Measurements from ENCODE around the gene CHST6.
A peak's percentile ranks its signal among the peaks of the same experiment; 100 is the strongest.
"Not testable (repeated sequence)": the region's sequence is repeated elsewhere in the genome, so short reads cannot be mapped to it uniquely, and the experiment has no call there.

CHST6 gene

DNA sequence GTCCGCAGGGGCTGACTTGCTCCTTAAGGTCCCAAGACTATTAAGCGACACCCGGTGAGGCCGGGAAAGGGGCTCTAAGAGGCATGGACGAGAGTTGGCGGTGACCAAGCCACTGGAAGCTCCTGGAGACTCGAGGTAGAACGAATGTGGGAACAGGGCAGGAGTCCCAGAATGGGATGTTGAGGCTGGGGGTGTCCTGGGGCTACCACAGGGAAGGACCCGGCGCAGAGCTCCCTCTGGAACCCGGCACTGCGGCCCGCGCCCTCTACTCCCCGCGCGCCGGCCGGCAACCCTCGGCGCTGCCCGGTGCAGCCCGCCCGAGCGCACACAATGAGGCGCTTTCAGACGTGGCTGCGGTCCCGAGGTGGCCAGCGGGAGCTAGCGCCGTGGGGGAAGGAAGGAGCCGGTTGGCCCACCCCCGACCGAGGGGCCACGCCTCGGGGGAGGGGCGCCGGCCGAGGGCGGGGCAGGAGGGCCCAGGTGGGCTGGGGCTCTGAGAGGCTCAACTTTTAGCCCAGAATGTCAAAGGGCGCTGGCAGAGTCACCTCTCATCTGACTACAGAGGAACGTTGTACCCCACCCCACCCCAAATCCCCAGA is at the start of gene CHST6:
Gene CHST6 (minus strand): TSS at position 366 of the 599 bp plus-strand sequence. CDS start 15,613 bp downstream, outside the sequence.
- ATAC-seq (ENCODE audit: low read depth) (peak; percentile 67), DNase-seq (ENCODE audit: low spot score in 2 of 2) (no peak)
- Mint-ChIP-seq H3K9me3 (no peaks in the 10 kb centered on the region), H3K27ac (no peak within 1 kb of the TSS), H3K4me3 (peak within 1 kb of the TSS; percentile 61), H3K4me1 (peaks cover 6% of the 10 kb centered on the region), H3K27me3 (peaks cover 9% of the 10 kb centered on the region), H3K36me3 (no peaks in the 10 kb centered on the region)

DNA sequence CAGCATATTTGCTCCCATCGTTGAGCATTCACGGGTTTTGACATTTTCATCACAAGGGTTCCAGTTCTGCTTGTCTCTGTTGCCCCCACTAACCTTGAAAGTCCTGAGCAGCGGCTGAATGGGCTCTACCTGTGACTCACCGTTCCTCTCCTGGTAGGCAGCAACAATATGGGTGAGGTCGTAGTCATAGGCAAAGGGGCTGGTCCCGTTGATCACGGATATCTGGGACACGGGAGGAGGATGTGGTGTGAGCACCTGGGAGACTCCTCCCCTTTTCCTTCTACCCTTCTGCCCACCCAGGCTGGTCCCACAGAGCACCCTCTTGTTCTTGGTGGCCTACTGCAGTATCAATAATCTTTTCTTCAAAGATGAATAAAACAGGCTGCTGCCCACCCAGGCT is 47.2 kb upstream of the CHST6 start:
- not testable (repeated sequence) for H3K9me3 Mint-ChIP-seq; H3K27me3 Mint-ChIP-seq; H3K27ac Mint-ChIP-seq; DNase-seq (ENCODE audit: low spot score in 2 of 2); H3K36me3 Mint-ChIP-seq; H3K4me1 Mint-ChIP-seq; ATAC-seq (ENCODE audit: low read depth); H3K4me3 Mint-ChIP-seq

DNA sequence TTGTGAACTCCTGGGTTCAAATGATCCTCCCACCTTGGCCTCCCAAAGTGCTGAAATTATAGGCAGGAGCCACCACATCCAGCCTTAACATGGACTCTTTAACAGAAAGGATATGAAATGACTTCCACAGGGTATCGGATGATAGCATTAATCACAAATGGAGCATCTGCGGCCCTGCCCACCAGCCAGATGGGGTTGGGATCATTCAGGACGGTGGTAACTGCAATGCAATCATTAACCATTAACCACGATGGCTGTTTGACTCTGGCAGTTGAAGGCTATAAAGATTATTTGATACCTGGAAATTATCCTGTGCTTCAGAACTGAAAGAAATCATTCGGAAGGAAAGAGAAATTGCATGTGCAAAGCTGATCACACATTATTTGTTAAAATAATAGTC is 46.0 kb upstream of the CHST6 start:
- H3K4me1 Mint-ChIP-seq, result no peaks in the 10 kb centered on the region
- no peaks in the 10 kb centered on the region for H3K36me3 Mint-ChIP-seq
- H3K4me3 Mint-ChIP-seq, result no peak overlapping the region
- H3K27me3 Mint-ChIP-seq, result no peaks in the 10 kb centered on the region
- no peaks in the 10 kb centered on the region for H3K9me3 Mint-ChIP-seq
- ATAC-seq (ENCODE audit: low read depth) (no peak), DNase-seq (ENCODE audit: low spot score in 2 of 2) (no peak)
- H3K27ac Mint-ChIP-seq, result no peak overlapping the region

DNA sequence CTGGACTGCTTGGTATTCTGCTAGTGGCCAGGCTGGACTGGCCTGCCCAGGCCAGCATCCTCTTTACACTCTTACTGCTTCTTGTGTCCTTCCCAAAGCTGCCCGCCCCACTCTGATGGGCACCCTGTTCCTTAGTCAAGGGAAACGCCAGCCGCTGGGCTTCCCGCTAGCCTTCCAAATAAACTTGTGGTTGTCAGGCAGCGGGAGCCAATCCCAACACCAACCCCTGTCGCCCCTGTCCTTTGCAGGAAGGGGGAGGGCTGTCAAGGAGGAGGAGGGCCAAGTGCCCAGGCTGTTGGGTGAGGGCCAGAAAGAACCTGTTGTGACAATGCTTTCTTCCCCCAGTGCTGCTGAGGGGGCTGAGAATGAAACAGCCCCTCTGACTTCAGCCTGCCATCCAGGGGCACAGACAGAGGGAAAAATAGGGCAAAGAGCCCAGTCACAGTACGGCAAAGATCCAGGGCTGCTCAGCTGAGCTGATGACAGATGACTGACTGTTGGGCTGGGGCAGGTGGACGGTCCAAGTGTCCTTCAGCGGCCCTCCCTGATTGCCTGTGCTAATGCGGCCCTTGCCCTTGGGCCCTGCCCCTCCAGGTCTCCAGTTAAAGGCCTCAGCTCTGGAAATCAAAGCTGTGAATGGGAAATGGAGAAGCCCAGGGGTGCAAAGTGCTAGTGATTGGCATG is 43.8 kb upstream of the CHST6 start:
- not testable (repeated sequence) for ATAC-seq (ENCODE audit: low read depth); H3K4me3 Mint-ChIP-seq; H3K9me3 Mint-ChIP-seq; DNase-seq (ENCODE audit: low spot score in 2 of 2); H3K27ac Mint-ChIP-seq; H3K4me1 Mint-ChIP-seq; H3K36me3 Mint-ChIP-seq; H3K27me3 Mint-ChIP-seq

- ATAC-seq (ENCODE audit: low read depth), result no peak
- Mint-ChIP-seq H3K9me3 (no peaks in the 10 kb centered on the region), H3K27ac (no peak overlapping the region), H3K4me3 (no peak overlapping the region), H3K4me1 (no peaks in the 10 kb centered on the region), H3K36me3 (no peaks in the 10 kb centered on the region), H3K27me3 (no peaks in the 10 kb centered on the region)
- DNase-seq (ENCODE audit: low spot score in 2 of 2), result no peak
Observed at GRCh38 chr16:75537776-75538175, 42.5 kb upstream of the CHST6 start.

DNA sequence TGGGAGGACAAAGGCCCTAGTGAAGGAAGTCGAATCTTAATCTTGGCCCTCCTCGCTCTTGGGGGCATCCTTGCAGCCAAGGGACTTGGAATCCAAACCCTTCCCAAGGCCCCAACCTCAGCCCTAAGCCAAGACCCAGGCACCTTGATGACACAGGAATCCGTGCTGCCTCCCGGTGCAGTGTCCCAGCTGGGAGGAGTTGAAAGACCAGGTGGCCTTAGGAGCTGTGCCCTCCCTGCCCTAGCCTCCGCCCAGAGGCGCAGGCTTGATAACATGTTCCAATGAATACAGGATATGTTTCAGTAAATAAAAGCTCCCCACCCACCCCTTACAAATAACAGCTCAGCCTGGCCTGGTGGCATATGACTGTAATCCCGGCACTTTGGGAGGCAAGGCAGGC is 40.7 kb upstream of the CHST6 start, which contains the start of gene CHST5:
Gene CHST5 (minus strand): TSS at position 208 of the 400 bp plus-strand sequence. CDS start 5,724 bp downstream, outside the sequence.
- Mint-ChIP-seq H3K9me3 (no peaks in the 10 kb centered on the region), H3K4me3 (no peak within 1 kb of the TSS), H3K36me3 (no peaks in the 10 kb centered on the region), H3K4me1 (no peaks in the 10 kb centered on the region), H3K27ac (no peak within 1 kb of the TSS), H3K27me3 (peaks cover 3% of the 10 kb centered on the region)
- ATAC-seq (ENCODE audit: low read depth) (no peak), DNase-seq (ENCODE audit: low spot score in 2 of 2) (no peak)

DNA sequence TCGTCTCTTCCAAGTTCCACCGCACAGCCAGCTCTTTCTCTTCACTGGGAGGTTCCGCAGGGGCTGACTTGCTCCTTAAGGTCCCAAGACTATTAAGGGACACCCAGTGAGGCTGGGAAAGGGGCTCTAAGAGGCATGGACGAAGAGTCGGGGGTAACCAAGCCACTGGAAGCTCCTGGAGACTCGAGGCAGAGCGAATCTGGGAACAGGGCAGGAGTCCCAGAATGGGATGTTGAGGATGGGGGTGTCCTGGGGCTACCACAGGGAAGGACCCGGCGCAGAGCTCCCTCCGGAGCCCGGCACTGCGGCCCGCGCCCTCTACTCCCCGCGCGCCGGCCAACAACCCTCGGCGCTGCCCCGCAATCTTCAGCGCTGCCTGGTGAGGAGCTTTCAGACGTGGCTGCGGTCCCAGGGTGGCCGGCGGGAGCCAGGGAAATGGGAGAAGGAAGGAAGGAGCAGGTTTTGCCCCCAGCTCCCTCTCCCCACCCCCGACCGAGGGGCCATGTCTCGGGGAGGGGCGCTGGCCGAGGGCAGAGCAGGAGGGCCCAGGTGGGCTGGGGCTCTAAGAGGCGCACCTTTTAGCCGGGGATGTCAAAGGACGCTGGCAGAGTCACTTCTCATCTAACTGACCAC is 40.1 kb upstream of the CHST6 start:
- Mint-ChIP-seq H3K36me3 (no peaks in the 10 kb centered on the region), H3K4me3 (no peak overlapping the region), H3K9me3 (no peaks in the 10 kb centered on the region)

GRCh38 chr16:75534560-75535205 is 39.4 kb upstream of the CHST6 start:
- no peaks in the 10 kb centered on the region for H3K36me3 Mint-ChIP-seq
- no peaks in the 10 kb centered on the region for H3K4me1 Mint-ChIP-seq
- DNase-seq (ENCODE audit: low spot score in 2 of 2), result no peak
- no peak overlapping the region for H3K4me3 Mint-ChIP-seq
- no peak for ATAC-seq (ENCODE audit: low read depth)
- H3K9me3 Mint-ChIP-seq, result no peaks in the 10 kb centered on the region
- peaks cover 3% of the 10 kb centered on the region for H3K27me3 Mint-ChIP-seq
- no peak overlapping the region for H3K27ac Mint-ChIP-seq

More for the DNA sequence above, 40.1 kb upstream of the CHST6 start:
- H3K27me3 Mint-ChIP-seq, result peaks cover 3% of the 10 kb centered on the region
- no peak overlapping the region for H3K27ac Mint-ChIP-seq
- H3K4me1 Mint-ChIP-seq, result no peaks in the 10 kb centered on the region
- ATAC-seq (ENCODE audit: low read depth) (no peak), DNase-seq (ENCODE audit: low spot score in 2 of 2) (no peak)

DNA sequence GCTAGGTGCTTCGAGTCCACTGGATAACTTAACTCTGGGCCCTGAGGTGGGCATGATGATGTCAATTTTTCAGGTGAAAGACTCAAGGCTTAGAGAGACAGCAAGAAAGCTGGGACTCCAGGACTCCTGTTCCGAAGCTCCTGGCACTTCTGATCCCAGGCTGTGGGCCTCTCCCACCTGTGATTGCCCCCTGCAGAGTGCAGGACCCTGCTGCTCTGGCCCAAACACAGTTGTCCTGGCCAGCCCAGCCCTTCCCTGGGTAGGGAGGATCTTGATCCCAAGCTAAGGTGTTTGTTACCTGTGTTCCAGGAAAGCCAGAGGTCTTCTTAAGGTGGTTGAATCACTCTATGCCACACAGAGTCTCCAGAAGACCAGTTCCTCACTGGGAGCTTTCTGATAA is 37.5 kb upstream of the CHST6 start:
- Mint-ChIP-seq H3K27ac (no peak overlapping the region), H3K27me3 (peaks cover 3% of the 10 kb centered on the region), H3K36me3 (no peaks in the 10 kb centered on the region), H3K4me1 (no peaks in the 10 kb centered on the region), H3K9me3 (no peaks in the 10 kb centered on the region), H3K4me3 (no peak overlapping the region)
- no peak for ATAC-seq (ENCODE audit: low read depth)
- DNase-seq (ENCODE audit: low spot score in 2 of 2), result no peak

GRCh38 chr16:75532142-75532765 is 37.0 kb upstream of the CHST6 start:
- Mint-ChIP-seq H3K9me3 (no peaks in the 10 kb centered on the region), H3K27me3 (peaks cover 3% of the 10 kb centered on the region), H3K4me3 (no peak overlapping the region), H3K4me1 (no peaks in the 10 kb centered on the region), H3K36me3 (no peaks in the 10 kb centered on the region), H3K27ac (no peak overlapping the region)
- ATAC-seq (ENCODE audit: low read depth) (no peak), DNase-seq (ENCODE audit: low spot score in 2 of 2) (no peak)

DNA sequence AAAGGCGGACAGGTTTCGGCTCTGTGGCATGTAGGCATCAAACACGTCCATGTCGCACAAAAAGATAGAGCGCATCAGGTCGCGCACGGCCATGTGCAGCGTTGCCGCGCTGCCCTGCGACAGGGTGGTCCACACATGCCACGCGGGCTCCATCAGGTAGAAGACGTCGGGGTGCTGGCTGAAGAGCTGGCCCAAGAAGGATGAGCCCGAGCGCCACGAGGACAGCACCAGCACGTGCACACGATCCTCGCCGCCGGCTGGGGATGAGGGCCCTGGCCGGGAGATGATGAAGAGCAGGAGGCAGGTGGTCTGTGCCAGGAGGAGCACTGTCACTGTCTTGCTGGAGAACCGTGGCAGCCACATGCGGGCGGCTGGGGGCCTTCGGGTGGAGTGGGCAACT is 34.7 kb upstream of the CHST6 start:
- H3K9me3 Mint-ChIP-seq, result no peaks in the 10 kb centered on the region
- ATAC-seq (ENCODE audit: low read depth) (no peak), DNase-seq (ENCODE audit: low spot score in 2 of 2) (no peak)
- H3K27me3 Mint-ChIP-seq, result peaks cover 3% of the 10 kb centered on the region
- H3K36me3 Mint-ChIP-seq, result no peaks in the 10 kb centered on the region
- H3K4me1 Mint-ChIP-seq, result no peaks in the 10 kb centered on the region
- H3K27ac Mint-ChIP-seq, result no peak overlapping the region
- H3K4me3 Mint-ChIP-seq, result no peak overlapping the region

DNA sequence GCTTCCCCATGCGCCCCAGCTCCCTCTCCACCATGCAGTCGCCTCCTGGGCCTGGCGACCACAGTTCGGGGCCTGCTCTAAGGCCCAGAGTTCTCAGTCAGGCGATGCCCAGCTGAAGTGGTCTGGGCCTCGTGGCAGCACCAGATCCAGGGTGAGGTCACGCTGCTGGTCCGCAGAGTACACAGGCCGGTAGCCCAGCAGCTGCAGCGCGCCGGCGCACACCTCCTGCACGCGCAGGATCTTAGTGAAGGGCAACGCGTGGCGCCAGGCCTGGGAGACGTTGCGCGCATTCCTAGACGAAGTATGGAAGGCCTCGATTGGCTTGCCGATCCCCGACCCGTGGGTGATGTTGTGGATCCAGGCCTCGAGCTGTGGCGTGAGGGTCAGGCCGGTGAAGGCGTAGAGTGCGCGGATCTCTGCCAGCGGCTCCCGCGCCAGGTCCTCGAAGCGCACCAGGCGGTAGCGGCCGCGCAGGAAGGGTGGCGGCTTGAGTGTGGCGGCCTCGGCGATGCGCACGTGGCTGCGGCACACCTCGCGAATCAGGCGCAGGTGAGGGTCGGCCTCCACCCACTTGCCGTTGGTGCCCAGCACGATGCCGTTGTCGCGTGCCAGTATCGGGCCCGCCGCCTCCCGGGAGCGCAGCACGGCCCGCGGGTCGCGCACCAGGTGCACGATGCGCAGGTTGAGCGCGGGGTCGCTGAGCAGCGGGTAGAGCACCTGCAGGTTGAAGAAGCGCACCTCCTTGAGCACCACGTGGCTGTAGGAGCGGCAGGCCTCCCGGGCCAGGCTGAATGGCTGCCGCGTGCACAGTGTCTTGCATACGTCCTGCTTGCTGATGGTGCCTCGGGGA is 34.0 kb upstream of the CHST6 start:
- Mint-ChIP-seq H3K4me1 (no peaks in the 10 kb centered on the region), H3K27me3 (peaks cover 3% of the 10 kb centered on the region), H3K9me3 (no peaks in the 10 kb centered on the region), H3K27ac (no peak overlapping the region), H3K36me3 (no peaks in the 10 kb centered on the region), H3K4me3 (no peak overlapping the region)
- ATAC-seq (ENCODE audit: low read depth) (no peak), DNase-seq (ENCODE audit: low spot score in 2 of 2) (no peak)

DNA sequence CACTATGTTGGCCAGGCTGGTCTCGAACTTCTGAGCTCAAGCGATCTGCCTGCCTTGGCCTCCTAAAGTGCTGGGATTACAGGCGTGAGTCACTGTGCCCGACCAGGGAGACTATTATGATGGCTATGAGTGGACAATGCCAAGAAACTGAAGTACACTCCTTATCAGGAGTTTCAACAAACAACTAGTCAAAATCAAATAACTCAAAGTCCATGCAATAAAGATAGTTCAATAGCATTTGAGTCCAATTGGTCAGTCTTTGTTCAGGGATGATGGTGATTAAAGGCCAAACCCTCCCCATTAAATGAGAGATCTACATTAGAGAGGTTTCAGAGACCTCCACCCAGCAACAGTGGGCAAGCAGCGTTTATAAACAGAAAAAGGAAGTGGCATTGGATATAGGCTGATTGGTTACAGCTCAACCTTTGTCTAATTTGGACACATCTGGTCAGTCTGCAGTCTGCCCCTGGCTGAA is 32.6 kb upstream of the CHST6 start:
- Mint-ChIP-seq H3K4me1 (no peaks in the 10 kb centered on the region), H3K9me3 (no peaks in the 10 kb centered on the region), H3K4me3 (no peak overlapping the region), H3K27me3 (peaks cover 3% of the 10 kb centered on the region), H3K27ac (no peak overlapping the region), H3K36me3 (no peaks in the 10 kb centered on the region)
- no peak for ATAC-seq (ENCODE audit: low read depth)
- DNase-seq (ENCODE audit: low spot score in 2 of 2), result no peak
